Stimulated activated effector memory CD8-positive, alpha-beta T cell treated with anti-CD3 and anti-CD28 coated beads, Interleukin-12 subunit alpha, Interleukin-12 subunit beta, amount 100 ng/mL, for 72 hours (primary cell): Measurements from ENCODE around the gene ATG5.

Experiments used
- ATAC-seq: fragments of 150-1000 bp; cut with Tn5 transposase; 2 replicates; pipeline ENCODE4 v1.10.0; 2021
- DNase-seq, 2 donors: peaks; one replicate each; pipeline ENCODE4 v3.0.0; 2021 to 2022; ENCODE audit warnings: low spot score in 2 of 2
- H3K27ac Mint-ChIP-seq: one replicate; pipeline ENCODE4 v1.8.0; 2022; ENCODE audit warnings: mild to moderate bottlenecking, mixed read lengths
- H3K36me3 Mint-ChIP-seq: one replicate; pipeline ENCODE4 v1.8.0; 2022; ENCODE audit warnings: mild to moderate bottlenecking, mixed read lengths
- H3K4me1 Mint-ChIP-seq: one replicate; pipeline ENCODE4 v1.8.0; 2022; ENCODE audit warnings: mixed read lengths
- H3K4me3 Mint-ChIP-seq: one replicate; pipeline ENCODE4 v1.8.0; 2022; ENCODE audit warnings: mild to moderate bottlenecking, mixed read lengths
- H3K9me3 Mint-ChIP-seq: one replicate; pipeline ENCODE4 v1.8.0; 2022; ENCODE audit warnings: mixed read lengths

ATG5 gene

GRCh38 chr6:106325336-106326178 is at the start of gene ATG5:
ATG5 (minus strand) TSS chr6:106325760; CDS start chr6:106316208, 9,552 bp downstream.
- peaks cover 15% of the 10 kb centered on the region for H3K36me3 Mint-ChIP-seq
- peak; percentile 97 for ATAC-seq

DNA sequence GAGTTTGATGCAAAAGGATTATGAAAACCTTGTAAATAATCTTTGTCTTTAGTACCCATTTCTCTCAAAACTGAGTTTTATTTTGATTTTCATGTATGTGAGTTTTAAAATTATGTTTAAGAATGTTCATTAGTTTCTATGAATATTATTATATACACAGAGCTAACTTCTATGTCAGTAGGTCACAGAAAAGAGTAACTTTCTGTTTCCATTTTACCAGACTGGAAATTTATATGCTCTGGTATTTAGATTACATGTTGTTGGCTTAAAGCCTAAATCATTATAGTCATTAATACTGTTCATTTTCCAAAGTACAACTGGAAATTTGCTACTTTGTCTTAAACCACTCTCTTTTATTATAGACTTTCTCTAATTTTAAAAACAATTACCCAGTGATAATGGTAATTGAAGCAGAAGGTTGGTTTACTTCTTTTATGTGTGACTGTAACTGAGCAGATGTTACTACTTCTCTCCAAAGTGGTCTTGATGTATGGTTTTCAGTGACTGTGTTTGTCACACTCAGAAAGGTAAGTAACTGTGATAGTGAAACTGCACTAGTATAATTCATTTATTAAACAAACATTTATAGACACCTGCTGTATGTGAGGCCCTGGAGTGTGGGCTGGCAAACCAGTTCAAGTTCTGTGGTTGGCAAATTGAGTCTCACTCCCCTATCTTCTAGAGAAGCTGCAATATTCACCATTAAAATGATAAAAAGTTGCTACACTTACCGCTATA is 48.1 kb upstream of the ATG5 start:
- H3K9me3 Mint-ChIP-seq = no peaks in the 10 kb centered on the region
- no peaks in the 10 kb centered on the region for H3K36me3 Mint-ChIP-seq
- DNase-seq (no peak), ATAC-seq (peak; percentile 56)
- peaks cover 7% of the 10 kb centered on the region for H3K4me1 Mint-ChIP-seq
- H3K27ac Mint-ChIP-seq = peak overlapping the region; percentile 5
- peak overlapping the region; percentile 10 for H3K4me3 Mint-ChIP-seq

More at GRCh38 chr6:106325336-106326178, at the start of gene ATG5:
- Mint-ChIP-seq H3K4me3 (peak within 1 kb of the TSS; percentile 98), H3K9me3 (no peaks in the 10 kb centered on the region), H3K27ac (peak within 1 kb of the TSS; percentile 99), H3K4me1 (peaks cover 41% of the 10 kb centered on the region)
- peak; percentile 98 to 100 for DNase-seq

- H3K4me1 Mint-ChIP-seq = peaks cover 7% of the 10 kb centered on the region
- H3K9me3 Mint-ChIP-seq = no peaks in the 10 kb centered on the region
- peak overlapping the region; percentile 10 for H3K4me3 Mint-ChIP-seq
- ATAC-seq = peak; percentile 84
- peak overlapping the region; percentile 5 for H3K27ac Mint-ChIP-seq
- no peak for DNase-seq
- no peaks in the 10 kb centered on the region for H3K36me3 Mint-ChIP-seq
These were observed 47.4 kb upstream of the ATG5 start for GRCh38 chr6:106372838-106373501.

DNA sequence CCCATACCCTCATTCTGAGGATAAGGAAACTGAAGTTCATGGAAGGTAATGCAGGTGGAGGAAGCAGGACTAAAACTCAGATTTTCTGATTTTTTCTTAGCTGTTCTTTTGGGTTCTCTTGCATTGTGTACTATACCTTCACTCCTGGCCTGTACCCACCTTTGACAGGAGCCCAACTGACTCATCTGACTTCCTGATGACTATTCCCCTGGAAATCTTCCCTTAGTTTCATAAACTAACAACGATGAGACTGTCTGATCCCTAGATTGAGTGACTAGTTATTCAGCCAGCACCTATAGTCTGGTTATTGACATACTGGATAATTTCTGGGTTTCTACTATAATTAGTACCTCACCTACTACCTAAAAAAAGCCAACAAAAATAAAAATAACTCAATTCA is 45.1 kb upstream of the ATG5 start:
- Mint-ChIP-seq H3K4me1 (peaks cover 7% of the 10 kb centered on the region), H3K36me3 (no peaks in the 10 kb centered on the region), H3K9me3 (no peaks in the 10 kb centered on the region), H3K27ac (no peak overlapping the region), H3K4me3 (no peak overlapping the region)
- no peak for ATAC-seq
- no peak for DNase-seq

DNA sequence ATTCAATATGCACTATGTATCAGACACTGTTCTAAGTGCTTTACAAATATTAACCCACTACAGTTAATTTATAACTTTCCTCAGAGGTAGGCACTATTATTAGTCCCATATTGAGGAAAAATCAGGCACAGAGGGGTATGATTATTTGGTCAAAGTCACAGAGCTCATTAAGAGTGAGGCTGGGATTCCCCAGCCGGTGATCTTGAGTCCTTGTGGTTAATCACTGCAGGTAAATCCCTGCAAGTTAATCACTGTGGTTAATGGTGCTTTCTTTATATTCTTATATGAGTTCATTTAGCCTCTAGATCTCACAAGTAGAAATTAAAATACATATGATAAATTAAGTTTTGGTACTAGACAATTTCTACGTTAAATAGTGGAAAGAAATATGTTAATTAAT is 44.2 kb upstream of the ATG5 start:
- H3K4me3 Mint-ChIP-seq = no peak overlapping the region
- ATAC-seq (no peak), DNase-seq (no peak)
- no peaks in the 10 kb centered on the region for H3K9me3 Mint-ChIP-seq
- H3K27ac Mint-ChIP-seq = no peak overlapping the region
- H3K4me1 Mint-ChIP-seq = peaks cover 7% of the 10 kb centered on the region
- no peaks in the 10 kb centered on the region for H3K36me3 Mint-ChIP-seq

- Mint-ChIP-seq H3K27ac (no peak overlapping the region), H3K9me3 (no peaks in the 10 kb centered on the region), H3K4me1 (peaks cover 7% of the 10 kb centered on the region), H3K4me3 (no peak overlapping the region), H3K36me3 (no peaks in the 10 kb centered on the region)
- no peak for DNase-seq
- ATAC-seq = no peak
These were observed 38.0 kb upstream of the ATG5 start for GRCh38 chr6:106363401-106364138.

DNA sequence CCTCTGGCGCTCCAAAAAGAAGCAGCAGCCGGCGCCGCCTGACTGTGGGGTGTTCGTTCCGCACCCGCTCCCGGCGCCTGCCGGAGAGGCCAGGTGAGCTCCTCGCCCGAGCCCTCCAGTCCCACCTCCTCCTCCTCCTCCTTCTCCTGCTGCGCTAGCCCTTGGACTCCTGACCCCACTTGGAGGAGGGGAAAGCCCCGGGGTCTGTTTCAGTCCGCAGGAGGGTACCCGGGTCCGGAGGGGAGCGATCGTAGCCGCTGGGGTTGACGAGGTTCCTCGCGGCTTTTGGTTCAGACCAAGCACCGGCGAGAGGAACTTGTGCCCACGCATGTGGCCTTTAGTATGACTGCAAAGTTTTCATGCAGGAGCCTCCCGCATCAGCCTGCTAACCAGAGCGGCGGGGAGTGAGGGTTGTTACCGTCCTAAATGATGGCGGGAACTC is 35.5 kb upstream of the ATG5 start:
- peaks cover 7% of the 10 kb centered on the region for H3K4me1 Mint-ChIP-seq
- DNase-seq (peak; percentile 17 to 62), ATAC-seq (peak; percentile 78)
- peak overlapping the region; percentile 80 for H3K4me3 Mint-ChIP-seq
- no peaks in the 10 kb centered on the region for H3K36me3 Mint-ChIP-seq
- no peak overlapping the region for H3K27ac Mint-ChIP-seq
- no peaks in the 10 kb centered on the region for H3K9me3 Mint-ChIP-seq

DNA sequence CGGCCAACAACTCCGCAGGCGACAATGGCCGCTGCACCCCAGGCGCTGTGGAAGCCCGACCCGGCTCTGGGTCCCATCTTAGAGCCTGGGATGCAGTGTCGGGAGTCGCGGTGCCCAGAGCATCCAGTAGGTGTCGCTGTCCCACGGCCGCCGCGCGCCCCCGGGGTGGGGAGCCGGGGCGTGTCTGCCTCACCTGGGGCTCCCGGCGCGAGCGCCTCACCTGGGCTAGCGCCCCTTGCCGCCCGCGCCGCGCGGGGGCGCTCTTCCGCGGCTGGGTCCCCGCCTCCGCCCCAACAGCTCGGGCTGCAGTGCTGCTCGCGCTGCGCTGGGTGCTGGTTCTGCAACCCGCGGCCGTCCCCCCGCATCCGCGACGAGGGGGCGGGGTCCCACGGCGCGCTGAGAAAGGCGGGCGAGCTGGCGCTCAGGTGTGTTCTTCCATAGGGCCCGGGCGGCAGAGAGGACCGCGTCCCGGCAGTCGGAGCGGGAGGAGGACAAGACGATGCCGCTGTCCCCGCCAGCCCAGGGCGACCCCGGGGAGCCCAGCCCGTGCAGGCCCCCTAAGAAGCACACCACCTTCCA is 34.9 kb upstream of the ATG5 start, which contains the start of gene CRYBG1:
Gene CRYBG1 (plus strand): TSS at position 308 of the 579 bp plus-strand sequence. CDS start 192 bp downstream, at position 500.
- no peaks in the 10 kb centered on the region for H3K9me3 Mint-ChIP-seq
- ATAC-seq (peak; percentile 88), DNase-seq (peak; percentile 69 to 87)
- H3K4me1 Mint-ChIP-seq = peaks cover 7% of the 10 kb centered on the region
- H3K4me3 Mint-ChIP-seq = peak within 1 kb of the TSS; percentile 80
- no peaks in the 10 kb centered on the region for H3K36me3 Mint-ChIP-seq
- no peak within 1 kb of the TSS for H3K27ac Mint-ChIP-seq

DNA sequence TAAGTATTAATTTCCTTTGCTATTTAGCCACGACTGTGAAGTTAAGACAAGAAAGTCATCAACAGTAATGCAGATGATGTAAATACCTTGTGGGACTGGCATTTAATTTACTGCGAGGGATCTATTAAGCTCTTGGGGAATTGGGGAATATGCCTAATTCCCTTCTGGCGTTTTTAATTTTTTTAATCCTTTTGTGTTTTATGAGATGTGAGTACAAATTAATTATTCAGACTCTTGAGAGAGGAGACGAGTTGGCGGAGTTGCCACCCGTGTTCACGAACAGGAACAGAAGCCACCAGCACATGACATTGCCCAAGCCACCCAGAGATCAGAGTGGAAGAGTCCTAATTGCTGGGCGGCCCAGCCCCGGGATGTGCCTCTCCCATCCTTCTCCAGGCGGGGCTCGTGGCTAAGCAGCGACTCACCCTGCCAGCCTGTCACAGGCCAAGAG is 34.4 kb upstream of the ATG5 start:
- Mint-ChIP-seq H3K4me1 (peaks cover 7% of the 10 kb centered on the region), H3K4me3 (peak overlapping the region; percentile 80), H3K27ac (no peak overlapping the region), H3K36me3 (no peaks in the 10 kb centered on the region), H3K9me3 (no peaks in the 10 kb centered on the region)
- ATAC-seq (no peak), DNase-seq (no peak)

GRCh38 chr6:106356378-106356777 is 30.8 kb upstream of the ATG5 start:
- no peak for DNase-seq
- no peak for ATAC-seq
- no peak overlapping the region for H3K27ac Mint-ChIP-seq
- H3K4me3 Mint-ChIP-seq = no peak overlapping the region
- peaks cover 5% of the 10 kb centered on the region for H3K9me3 Mint-ChIP-seq
- H3K36me3 Mint-ChIP-seq = no peaks in the 10 kb centered on the region
- H3K4me1 Mint-ChIP-seq = peaks cover 6% of the 10 kb centered on the region

DNA sequence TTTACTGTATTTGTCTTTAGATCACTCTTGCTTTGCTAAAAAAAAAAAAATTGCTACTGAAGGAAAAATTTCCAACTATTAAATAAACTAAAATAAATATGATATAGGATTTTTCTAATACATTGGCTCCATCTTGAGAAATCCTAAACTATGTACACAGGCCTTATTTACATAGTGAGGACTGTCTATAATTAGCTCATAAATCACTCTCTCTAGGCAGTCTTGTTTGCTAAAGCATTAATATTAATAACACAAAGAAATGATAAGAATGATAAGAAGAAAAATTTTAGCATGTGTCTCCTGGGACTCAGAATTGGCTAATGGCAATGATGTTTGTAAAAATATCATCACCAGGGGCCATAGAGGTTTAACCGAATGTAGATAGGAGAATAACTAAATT is 21.7 kb upstream of the ATG5 start:
- Mint-ChIP-seq H3K4me3 (no peak overlapping the region), H3K27ac (no peak overlapping the region), H3K4me1 (no peaks in the 10 kb centered on the region), H3K9me3 (peaks cover 1% of the 10 kb centered on the region), H3K36me3 (no peaks in the 10 kb centered on the region)
- ATAC-seq (no peak), DNase-seq (no peak)

GRCh38 chr6:106339334-106340029 is 13.9 kb upstream of the ATG5 start:
- DNase-seq (peak; percentile 9 to 66), ATAC-seq (peak; percentile 98)
- H3K27ac Mint-ChIP-seq = no peak overlapping the region
- peaks cover 14% of the 10 kb centered on the region for H3K4me1 Mint-ChIP-seq
- H3K4me3 Mint-ChIP-seq = no peak overlapping the region
- H3K36me3 Mint-ChIP-seq = no peaks in the 10 kb centered on the region
- no peaks in the 10 kb centered on the region for H3K9me3 Mint-ChIP-seq

DNA sequence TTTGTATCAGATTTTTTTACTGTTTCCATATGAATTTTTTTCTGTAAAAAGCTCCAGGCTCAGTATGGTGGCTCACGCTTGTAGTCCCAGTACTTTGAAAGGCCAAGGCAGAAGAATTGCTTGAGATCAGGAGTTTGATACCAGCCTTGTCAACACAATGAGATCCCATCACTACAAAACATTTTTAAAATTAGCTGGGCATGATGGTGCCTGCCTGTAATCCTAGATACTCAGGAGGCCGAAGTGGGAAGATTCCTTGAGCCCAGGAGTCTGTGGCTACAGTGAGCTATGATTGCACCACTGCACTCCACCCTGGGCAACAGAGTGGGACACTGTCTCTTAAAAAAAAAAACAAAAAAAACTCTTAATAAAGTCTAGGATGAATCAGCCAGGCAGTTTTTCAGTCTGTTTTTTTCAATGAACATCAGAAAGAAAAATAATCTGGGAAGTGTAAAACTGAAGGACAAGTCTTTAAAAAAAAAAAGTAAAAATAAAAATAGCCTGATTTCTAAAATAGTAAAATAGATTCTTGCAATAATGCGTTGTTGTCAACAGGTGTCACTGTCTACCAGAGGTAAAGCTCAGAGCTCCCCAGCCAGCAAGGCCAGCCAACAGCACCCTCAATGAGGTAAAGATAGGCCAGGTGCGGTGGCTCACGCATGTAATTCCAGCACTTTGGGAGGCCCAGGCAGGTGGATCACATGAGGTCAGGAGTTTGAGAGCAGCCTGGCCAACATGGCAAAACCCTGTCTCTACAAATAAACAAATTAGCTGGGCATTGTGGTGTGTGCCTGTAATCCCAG is 9.3 kb upstream of the ATG5 start:
- peaks cover 8% of the 10 kb centered on the region for H3K4me1 Mint-ChIP-seq

More for the DNA sequence above, 9.3 kb upstream of the ATG5 start:
- Mint-ChIP-seq H3K4me3 (no peak overlapping the region), H3K27ac (no peak overlapping the region), H3K36me3 (no peaks in the 10 kb centered on the region), H3K9me3 (no peaks in the 10 kb centered on the region)
- ATAC-seq (peak; percentile 71), DNase-seq (peak; percentile 18 to 61)
